NCI-H128 (cell line): ENCODE measurements around the gene C2CD3.
"Not testable (repeated sequence)": the region's sequence is repeated elsewhere in the genome, so short reads cannot be mapped to it uniquely, and the experiment has no call there.

Experiments used
- DNase-seq: peaks from one replicate; lab custom pipeline; 2025; ENCODE audit not compliant: unreplicated experiment; lab: John Stamatoyannopoulos, UW

C2CD3 gene

DNA sequence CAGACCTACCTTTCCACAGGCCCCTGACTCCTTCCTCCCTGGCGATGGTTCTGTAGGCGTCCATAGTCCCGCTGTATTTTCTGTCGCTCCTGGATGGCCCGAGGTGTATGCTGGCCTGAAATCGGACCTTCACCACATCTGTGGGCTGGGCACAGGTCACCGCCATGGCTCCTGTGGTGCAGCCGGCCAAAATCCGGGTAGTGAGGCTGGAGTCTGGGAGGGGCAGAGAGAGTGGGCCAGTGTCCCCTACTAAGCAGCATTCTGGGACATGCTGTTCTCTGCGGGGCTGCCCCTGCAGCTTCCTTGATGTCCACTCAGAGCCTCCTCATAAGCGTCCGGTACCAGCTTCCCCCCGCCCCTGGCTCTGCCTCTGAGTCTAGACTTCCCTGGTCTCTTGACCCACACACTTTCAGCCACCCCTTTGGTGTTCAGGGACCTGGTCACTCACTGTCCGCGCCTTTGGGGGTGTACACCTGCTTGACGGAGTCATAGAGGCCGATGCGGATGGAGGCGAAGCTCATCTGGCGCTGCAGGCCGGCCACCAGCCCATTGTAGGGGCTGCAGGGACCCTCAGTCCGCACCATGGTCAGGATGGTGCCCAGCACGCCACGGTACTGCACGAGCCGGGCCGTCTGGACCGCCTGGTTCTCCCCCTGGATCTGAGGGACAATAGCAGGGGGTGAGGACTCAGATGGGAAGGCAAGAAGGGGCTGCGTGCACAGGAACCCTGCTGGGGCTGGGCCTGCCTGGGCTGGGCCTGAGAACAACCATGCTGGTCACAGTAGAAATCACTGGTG is 164.9 kb downstream of the C2CD3 start:
- no peak for DNase-seq

DNA sequence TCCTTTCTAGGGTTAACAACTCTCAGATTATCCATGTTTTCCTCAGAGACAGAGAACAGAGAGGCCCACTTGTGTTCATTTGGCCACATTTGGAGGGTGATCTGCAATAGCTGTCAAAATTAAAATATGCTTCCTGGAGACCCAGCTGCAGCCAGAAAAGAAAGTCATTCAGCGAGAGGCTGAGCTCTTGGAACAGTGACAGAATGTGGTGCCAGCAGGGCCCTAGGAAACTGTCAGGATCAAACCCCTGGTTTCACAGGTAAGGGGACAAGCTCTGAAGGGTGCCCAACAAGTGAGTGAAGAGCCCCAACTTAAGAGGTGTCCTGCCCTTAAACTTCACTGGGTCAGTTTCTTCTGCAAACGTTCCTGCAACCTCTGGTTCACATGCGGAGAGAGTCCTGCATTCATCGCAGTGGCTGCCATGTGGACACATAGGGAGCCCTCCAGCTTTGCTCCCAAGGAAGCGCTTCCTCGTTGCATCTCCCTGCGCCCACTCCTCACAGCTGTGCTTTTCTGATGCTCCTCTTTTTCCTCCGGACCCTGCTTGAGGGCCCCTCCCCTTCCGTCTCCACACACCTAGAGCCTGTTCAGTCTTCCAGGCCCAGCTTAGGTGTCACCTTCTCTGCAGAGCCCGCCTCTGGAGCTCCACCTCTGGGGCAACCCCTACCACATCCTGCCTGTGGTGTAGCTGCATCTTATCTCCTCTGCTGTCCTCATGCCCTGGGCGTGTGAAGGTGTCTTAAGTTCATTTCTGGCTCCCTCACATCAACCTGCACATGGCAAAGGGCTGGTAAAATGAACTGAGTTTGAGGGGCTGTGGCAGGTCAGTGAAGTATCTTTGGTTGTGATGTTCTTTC is 165.8 kb downstream of the C2CD3 start:
- DNase-seq, result no peak

DNA sequence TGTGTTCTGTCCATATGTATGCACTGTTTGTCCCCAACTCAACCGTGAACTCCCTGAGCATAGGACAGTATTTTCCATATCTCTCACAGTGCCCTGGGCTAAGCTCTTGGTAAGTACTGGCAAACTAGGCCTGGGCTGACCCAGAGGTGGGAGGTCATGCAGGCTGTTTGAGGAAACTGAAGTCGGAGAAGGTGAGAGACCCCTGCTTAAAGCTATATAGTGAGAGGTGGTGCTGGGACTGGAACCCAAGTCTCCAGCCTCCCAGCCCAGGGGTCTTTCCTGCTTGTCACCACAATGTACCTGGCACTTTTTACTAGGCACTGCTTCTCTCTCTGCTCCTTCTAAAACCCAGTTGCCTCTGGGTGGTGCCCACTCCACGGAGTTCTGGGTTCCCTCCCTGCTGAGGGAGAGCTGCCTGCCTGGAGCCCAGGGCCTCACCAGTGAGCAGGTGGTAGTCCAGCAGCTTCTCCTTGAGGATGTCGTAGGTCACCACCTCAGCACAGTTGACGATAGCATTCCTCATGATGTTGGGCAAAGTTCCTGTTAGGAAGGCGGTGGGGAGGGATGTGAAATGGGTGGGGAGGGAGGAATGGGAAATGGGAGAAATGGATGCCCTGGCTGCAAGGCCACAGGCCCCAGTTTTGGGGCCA is 166.6 kb downstream of the C2CD3 start:
- no peak for DNase-seq

DNA sequence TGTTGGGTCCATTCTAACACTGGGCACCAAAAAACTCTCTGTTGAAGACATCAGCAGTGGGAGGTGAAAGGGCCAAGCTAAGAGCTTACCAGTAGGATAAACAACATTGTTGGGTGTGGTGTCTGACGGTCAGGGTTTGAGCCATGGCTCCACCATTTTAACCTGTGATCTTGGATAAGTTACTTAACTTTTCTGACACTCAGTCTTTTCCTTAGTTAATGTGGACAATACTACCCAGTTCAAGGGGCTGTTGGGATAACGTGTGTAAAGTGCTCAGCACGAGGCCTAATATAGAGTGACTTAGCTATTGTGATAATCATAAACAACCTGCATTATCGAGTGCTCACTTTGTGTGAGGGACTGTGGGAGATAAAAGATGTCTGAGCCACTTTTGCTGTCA is 168.0 kb downstream of the C2CD3 start:
- no peak for DNase-seq

DNA sequence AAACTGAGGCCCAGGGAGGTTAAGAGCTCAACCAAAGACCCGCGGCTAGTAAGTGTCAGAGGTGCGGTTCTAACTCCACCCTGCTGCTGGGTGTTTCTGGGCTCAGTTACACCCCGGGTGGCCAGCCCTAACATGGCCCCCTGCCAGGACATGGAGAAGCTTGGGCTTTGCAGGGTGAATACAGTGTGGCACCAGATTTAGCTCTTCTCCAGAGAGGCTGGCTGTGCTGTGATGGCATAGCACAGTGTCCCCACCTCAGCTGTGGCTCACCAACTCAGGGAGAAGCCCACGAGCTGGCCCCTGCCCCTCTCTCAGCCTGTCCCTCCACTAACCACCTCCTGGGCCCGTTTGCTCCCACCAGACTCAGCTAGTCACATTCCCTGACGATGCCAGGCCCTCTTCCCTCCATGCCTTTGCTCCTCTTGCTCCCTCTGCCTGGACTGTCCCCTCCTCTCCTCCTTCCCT is 168.9 kb downstream of the C2CD3 start:
- DNase-seq, result no peak

DNA sequence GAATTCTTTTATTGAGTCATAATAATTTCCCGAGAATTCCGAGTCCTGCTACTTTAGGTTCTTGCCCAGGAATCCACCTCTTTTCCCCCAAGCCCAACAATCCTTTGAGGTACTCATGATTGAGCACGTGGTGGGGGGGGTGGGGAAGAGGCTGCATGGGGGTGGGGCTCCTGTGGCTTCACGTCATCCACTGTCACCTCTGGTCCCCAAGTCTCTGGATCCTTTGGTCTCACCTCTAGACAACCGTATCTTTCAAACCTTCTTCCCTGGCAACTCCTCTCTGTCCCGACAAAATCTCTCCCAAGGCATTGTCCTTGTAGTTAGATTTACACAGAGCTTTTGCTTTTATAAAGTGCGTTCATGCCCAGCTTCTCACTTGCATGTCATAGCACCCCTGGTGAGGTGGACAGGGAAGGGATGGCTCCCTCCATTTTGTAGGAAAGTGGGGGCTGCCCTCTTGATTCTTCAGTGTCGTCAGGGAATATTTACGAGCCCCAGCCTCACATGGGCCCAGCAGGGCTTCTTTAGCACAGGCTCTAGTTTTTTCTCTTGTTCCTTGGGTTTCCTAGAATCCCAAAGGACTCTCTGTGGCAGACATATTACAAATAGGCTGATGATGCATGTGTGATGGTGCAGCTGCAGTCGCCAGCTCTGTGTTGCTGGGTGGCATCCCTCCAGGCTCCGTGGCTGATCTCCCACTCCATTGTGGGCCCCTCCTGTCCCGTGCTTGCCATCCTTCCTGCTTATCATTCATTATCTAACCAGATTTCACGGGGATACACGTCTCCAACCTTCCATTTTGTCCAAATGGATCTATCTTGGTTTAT is 170.3 kb downstream of the C2CD3 start:
- no peak for DNase-seq

DNA sequence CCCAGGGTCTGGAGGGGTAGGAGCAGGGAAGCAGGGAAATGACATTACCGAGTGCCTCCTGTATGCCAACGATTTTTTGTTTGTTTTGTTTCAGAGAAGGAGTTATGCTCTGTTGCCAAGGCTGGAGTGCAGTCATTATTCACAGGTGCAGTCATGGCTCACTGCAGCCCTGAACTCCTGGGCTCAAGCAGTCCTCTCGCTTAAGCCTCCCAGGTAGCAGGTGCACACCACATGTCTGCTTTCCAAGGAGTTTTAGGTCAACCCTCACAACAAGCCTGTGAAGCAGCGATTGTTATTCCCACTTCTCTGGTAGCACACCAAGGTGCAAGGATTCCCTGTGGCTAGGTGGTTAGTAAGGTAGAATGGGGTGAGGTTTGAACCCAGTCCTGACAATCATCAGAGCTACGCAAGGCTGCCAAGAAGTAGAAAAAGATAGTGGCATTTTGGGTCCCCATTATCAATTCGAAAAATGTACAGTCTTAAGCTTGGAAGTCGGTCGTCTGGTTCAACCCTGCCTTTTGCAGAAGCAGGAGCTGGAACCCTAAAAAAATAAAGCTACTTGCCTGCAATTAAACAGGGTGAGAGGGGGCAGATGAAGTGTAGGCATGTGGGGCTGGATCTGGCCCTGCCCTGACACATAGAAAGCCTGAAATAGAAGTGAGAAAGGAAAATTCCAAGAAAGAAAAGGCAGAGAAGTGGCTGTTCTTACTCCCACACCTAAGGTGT is 171.1 kb downstream of the C2CD3 start:
- DNase-seq, result no peak

DNA sequence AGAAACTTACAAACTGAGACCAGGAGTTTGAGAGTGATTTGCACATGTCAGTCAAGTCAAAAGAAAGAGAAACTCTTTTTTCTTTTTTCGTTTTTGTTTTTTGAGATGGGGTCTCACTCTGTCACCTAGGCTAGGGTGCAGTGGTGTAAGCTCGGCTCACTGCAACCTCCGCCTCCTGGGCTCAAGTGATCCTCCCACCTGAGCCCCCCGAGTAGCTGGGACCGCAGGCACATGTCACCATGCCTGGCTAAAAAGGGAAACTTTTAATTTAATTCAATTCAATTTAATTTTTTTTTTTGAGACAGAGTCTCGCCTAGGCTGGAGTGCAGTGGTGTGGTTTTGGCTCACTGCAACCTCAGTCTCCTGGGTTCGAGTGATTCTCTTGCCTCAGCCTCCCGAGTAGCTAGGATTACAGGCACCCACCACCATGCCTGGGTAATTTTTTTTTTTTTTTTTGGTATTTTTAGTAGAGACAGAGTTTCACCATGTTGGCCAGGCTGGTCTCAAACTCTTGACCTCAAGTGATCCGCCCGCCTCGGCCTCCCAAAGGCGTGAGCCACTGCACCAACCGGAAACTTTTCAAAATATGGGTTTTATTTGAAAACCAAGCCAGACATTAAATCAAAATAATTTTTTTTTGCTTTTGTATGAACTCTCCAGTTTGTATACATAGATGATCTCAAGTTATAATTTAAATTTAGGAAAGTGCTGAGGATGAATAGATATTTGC is 171.8 kb downstream of the C2CD3 start:
- no peak for DNase-seq

DNA sequence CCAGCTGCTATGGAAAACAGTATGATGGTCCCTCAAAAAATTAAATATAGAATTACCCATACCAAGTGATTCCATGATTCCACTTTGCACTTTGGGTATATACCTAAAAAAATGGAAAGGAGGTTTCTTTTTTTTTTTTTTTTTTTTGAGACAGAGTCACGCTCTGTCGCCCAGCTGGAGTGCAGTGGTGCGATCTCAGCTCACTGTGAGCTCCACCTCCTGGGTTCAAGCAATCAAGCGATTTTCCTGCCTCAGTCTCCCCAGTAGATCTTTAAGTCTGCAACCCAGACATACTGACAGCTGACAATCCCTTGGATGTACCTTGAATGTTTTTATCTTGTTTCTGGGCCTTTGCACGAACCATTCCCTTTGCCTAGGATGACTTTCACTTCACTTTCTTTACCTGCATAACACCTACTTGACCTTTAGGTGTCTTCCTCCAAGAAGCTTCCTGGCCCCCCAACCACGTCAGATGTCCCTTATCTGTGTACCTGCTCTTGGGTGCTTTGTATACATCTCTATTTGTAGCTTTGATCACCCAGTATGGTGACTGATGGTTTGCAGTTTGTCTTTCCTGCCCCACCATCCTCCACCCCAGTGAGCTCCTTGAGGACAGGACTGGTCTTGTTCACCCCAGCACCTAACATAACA is 173.6 kb downstream of the C2CD3 start:
- no peak for DNase-seq

DNA sequence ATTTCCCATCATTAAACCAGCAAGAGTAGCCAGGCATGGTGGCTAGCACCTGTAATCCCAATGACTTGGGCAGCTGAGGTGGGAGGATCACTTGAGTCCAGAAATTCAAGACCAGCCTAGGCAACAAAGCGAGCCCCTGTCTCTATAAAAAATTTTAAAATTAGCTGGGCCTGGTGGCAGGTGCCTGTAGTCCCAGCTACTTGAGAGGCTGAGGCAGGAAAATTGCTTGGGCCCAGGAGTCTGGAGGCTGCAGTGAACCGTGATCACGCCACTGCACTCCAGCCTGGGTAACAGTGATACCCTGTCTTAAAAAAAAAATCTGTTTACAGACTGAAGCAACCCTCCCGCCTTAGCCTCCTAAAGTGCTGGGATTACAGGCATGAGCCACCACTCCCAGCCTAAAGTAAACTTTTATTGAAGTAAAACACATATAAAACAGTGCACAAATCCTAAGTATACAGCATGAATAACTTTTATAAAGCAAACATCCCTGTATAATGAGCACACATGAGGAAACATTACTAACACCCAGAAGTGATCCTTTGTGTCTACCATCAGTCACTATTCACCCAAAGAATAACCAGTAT is 174.5 kb downstream of the C2CD3 start:
- DNase-seq, result no peak

DNA sequence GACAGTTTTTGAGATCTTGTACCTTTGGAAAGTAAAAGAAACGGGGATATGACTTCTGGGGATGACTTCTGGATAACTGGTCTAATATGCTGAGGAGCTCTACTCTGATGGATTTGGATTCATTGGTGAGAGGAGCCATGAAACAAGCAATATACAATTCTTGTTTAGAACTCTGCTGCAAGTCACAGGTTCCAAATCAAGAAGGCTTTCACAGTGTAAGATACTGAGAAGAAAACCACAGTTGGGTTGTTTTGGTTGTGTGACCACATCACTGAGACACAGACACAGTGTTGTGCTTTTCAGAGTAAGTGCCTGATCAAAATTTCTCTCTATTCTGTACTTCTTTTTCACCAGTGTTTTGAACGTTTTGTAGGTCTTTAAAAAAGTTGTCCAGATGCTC is 175.1 kb downstream of the C2CD3 start:
- no peak for DNase-seq

DNA sequence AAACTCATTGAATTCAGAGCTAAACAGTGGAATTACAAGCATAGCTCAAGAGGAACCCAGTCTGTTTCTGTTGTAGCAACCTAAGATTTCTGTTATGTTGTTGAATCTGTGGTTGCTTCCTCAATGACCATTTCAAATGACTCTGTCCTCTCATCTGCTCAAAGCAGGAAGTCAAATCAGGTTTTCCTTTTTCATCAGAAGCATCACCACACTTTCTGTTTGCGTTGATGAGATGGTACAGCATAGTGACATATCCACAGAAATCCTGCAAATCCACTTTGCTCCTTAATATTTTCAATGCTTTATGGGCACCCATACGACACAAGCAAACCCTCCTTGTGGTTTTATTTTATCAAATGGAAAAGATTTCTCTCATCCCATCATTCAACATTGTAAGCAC is 175.6 kb downstream of the C2CD3 start:
- DNase-seq, result no peak

DNA sequence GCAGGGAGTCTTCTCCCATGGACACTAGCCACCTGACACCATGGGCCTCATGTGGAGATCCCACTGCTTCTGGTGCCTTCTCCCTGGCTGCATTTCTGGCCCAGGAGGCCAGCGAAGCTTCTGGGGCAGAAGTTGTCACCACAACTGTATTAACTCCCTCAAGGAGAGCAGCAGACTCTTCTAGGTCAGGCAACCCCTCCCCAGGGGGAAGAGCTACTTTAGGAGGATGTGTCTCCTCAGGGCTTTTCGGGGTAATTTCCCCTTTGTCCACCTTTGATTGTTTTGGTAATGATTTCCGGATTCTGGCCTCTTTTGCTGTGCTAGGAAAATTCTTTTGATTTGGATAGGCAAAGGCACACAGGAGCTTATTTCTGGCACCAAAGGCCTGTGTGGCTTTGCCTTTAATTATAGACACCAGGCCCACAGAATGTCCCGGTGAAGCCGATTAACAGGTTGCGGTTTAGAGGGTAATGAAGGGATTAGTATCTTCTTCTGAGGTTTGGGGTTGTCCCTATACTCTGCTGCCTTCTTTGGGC is 179.3 kb downstream of the C2CD3 start:
- DNase-seq, result no peak

DNA sequence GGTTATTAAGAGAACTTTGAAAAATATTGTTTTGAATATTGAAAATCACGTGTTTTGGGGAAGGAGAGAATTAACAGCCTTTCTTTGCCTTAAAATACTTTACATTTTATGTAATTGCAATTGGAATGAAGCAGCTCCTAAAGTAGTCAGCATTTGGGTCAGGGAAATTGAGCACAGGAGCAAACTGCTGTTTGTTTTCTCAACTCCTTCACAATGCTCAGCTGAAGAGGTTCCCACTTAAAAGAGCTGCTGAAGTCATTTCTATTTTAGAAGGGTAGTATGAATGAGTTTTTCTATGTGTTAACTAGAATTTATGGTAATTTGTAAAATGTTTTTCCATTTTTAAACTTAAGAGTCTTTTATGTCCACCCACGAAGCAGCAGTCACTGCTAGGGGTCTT is 180.1 kb downstream of the C2CD3 start:
- DNase-seq, result no peak

DNA sequence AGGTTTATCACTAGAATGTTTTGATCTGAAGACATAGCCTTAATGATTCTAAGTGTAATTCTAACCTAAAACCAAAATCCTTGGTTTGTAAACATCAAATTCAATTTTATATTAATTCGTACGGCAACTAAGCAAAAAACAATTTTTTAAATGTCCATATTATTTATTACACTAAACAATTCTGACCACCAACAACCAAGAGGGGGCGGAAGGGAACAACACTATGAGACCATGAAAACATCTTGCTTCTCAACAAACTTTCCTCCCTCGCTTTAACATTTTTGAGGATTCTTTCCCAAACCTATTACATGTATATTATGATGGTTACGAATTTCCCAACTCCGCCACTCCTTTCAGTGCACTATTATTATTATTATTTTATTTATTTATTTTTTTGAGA is 181.6 kb downstream of the C2CD3 start:
- DNase-seq, result no peak

DNA sequence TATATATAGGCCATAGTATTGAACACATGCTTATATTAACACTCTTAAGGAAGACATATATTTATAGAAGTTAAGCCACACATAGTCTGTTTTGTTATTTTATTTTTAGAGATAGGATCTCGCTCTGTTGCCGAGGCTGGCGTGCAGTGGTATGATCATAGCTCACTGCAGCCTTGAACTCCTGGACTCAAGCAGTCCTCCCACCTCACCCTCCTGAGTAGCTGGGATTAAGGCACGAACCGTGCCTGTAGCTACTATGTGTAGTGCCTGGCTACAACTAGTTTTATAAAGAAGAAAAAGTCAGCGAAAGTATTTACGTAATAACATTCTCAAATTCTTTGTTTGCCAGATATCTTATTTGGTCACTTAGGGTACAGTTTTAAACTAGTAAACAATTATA is 182.6 kb downstream of the C2CD3 start:
- no peak for DNase-seq

DNA sequence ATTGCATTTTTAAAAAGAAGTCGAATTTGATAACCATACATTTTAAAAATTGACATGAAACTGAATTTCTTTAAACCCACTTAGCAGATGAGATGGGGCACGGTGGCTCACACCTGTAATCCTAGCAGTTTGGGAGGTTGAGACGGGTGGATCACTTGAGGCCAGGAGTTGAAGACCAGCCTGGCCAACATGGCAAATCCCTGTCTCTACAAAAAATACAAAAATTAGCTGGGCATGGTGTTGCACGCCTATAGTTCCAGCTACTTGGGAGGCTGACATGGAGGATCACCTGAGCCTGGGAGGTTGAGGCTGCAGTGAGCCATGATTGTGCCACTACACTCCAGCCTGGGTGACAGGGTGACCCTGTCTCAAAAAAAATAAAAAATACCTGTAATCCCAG is 185.1 kb downstream of the C2CD3 start:
- not testable (repeated sequence) for DNase-seq

DNA sequence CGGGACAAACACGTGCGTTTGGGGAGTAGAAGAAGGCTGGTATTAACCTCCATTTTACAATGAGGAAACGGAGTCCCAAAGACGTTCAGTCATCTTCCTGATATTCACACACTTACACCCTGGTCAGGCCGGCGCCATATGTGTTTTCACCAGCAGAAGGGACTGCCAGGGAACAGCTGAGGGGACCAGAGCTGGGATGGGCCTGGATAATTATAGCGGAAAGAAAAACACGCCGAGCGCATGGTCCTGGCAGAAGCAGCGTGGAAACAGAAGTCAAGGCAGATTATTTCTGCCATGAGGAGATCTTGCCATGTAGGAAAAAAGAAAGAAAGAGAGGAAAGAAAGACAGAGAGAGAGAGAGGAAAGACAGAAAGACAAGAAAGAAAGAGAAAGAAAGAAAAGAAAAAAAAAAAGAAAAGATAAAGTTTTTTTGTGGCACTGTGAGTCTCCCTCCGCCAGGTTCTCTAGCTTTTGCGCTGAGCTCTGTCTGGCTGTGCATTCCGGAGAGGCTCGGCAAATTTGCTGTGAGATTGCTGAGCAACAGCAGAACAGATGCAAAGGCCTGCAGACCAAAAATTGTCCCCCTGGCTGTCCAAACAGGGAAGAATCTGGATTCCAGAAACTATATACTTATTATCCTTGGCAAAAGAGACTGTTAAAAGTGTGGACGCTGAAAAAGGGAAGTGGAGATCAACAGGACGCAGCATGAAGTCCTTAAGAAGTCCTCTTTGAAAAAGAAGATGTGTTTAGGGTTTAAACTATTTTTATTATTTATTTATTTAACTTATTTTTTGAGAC is 186.9 kb downstream of the C2CD3 start:
- DNase-seq, result no peak
